WTC11 (cell line): ENCODE measurements around the gene CMKLR1. TPM values are rescaled to one million over a fixed set of nuclear protein-coding genes. Genes with fewer than 3 reads are reported as not detected.

Source experiments
- ATAC-seq: fragments of 200-7000 bp; cut with Tn5 transposase; 2 replicates; pipeline ENCODE4 v1.10.0; 2021; ENCODE audit warnings: mild to moderate bottlenecking, moderate library complexity
- CTCF ChIA-PET: fragments of 300-600 bp; sonication (Branson Sonifier 250); formaldehyde crosslinking; loops from one replicate; lab custom pipeline; 2021; ENCODE audit warnings: antibody characterized with exemption; lab: Charles Lee
- POLR2A ChIA-PET: fragments of 350-600 bp; sonication (Branson Sonifier 250); formaldehyde crosslinking; loops from one replicate; lab custom pipeline; 2021; ENCODE audit warnings: antibody characterized with exemption; lab: Charles Lee
- DNase-seq: peaks from one replicate; pipeline ENCODE4 v3.0.0; 2021; ENCODE audit warnings: low spot score
- H3K27ac Mint-ChIP-seq: 2 replicates; pipeline ENCODE4 v1.8.0; 2021; ENCODE audit warnings: mixed read lengths
- H3K27me3 Mint-ChIP-seq: 2 replicates; pipeline ENCODE4 v1.8.0; 2021; ENCODE audit warnings: low read depth, mild to moderate bottlenecking, moderate library complexity, mixed read lengths
- H3K36me3 Mint-ChIP-seq: 2 replicates; pipeline ENCODE4 v1.8.0; 2021; ENCODE audit warnings: mixed read lengths
- H3K4me1 Mint-ChIP-seq: 2 replicates; pipeline ENCODE4 v1.8.0; 2022; ENCODE audit warnings: mixed read lengths
- H3K4me3 Mint-ChIP-seq: 2 replicates; pipeline ENCODE4 v1.8.0; 2021; ENCODE audit warnings: mild to moderate bottlenecking, moderate library complexity, mixed read lengths
- H3K9me3 Mint-ChIP-seq: 2 replicates; pipeline ENCODE4 v1.8.0; 2021; ENCODE audit warnings: mixed read lengths
- ARID4B ChIP-seq: sonication (generic); formaldehyde crosslinking; IDR thresholded peaks from 2 replicates; pipeline ENCODE4 v1.8.0; 2023; ENCODE audit warnings: missing genetic modification reagents, mild to moderate bottlenecking, borderline replicate concordance
- ATF1 ChIP-seq: sonication (generic); formaldehyde crosslinking; IDR thresholded peaks from 2 replicates; pipeline ENCODE4 v1.8.1; 2023; ENCODE audit warnings: mild to moderate bottlenecking, moderate library complexity, missing genetic modification reagents
- ATF2 ChIP-seq: sonication (generic); formaldehyde crosslinking; IDR thresholded peaks from 2 replicates; pipeline ENCODE4 v1.8.1; 2022; ENCODE audit warnings: low read depth, missing genetic modification reagents, borderline replicate concordance
- CTCF ChIP-seq: fragments of 200-600 bp; IDR thresholded peaks from 2 replicates; pipeline ENCODE4 v1.8.0; 2022; ENCODE audit warnings: antibody characterized with exemption
- EMX1 ChIP-seq: fragments of 250-450 bp; sonication (Bioruptor Pico); IDR thresholded peaks from 2 replicates; pipeline ENCODE4 v1.8.0; 2021; ENCODE audit warnings: mild to moderate bottlenecking
- FOXJ3 ChIP-seq: sonication (generic); formaldehyde crosslinking; IDR thresholded peaks from 2 replicates; pipeline ENCODE4 v1.9.0; 2021; ENCODE audit warnings: missing genetic modification reagents, mild to moderate bottlenecking, borderline replicate concordance
- GTF2I ChIP-seq: fragments of 250-450 bp; sonication (Bioruptor Pico); conservative IDR thresholded peaks from 2 replicates; pipeline ENCODE4 v1.4.0; 2021; ENCODE audit warnings: mild to moderate bottlenecking
- HMGXB4 ChIP-seq: sonication (generic); formaldehyde crosslinking; IDR thresholded peaks from 2 replicates; pipeline ENCODE4 v1.8.1; 2023; ENCODE audit warnings: mild to moderate bottlenecking, moderate library complexity, missing genetic modification reagents
- JAZF1 ChIP-seq: fragments of 250-450 bp; sonication (Bioruptor Pico); IDR thresholded peaks from 2 replicates; pipeline ENCODE4 v1.9.0; 2021; ENCODE audit warnings: moderate library complexity, mild to moderate bottlenecking, inconsistent platforms
- MLX ChIP-seq: sonication (generic); formaldehyde crosslinking; IDR thresholded peaks from 2 replicates; pipeline ENCODE4 v1.8.1; 2023; ENCODE audit warnings: mild to moderate bottlenecking, missing genetic modification reagents, moderate library complexity
- MYBL2 ChIP-seq: sonication (generic); formaldehyde crosslinking; IDR thresholded peaks from 2 replicates; pipeline ENCODE4 v1.8.1; 2023; ENCODE audit warnings: mild to moderate bottlenecking, moderate library complexity, missing genetic modification reagents
- NR1H2 ChIP-seq: sonication (generic); formaldehyde crosslinking; IDR thresholded peaks from 2 replicates; pipeline ENCODE4 v1.9.0; 2021; ENCODE audit warnings: mild to moderate bottlenecking, moderate library complexity, missing genetic modification reagents
- PRRX2 ChIP-seq: fragments of 250-450 bp; sonication (Bioruptor Pico); IDR thresholded peaks from 2 replicates; pipeline ENCODE4 v1.8.0; 2021; ENCODE audit warnings: mild to moderate bottlenecking
- SMAD4 ChIP-seq: sonication (generic); formaldehyde crosslinking; IDR thresholded peaks from 2 replicates; pipeline ENCODE4 v1.8.0; 2022; ENCODE audit warnings: mild to moderate bottlenecking, missing genetic modification reagents
- SOX15 ChIP-seq: fragments of 250-450 bp; sonication (Bioruptor Pico); IDR thresholded peaks from 2 replicates; pipeline ENCODE4 v1.9.0; 2021; ENCODE audit warnings: mild to moderate bottlenecking
- ZNF281 ChIP-seq: sonication (generic); formaldehyde crosslinking; IDR thresholded peaks from 2 replicates; pipeline ENCODE4 v1.8.0; 2023; ENCODE audit warnings: mild to moderate bottlenecking, missing genetic modification reagents
- ZNF425 ChIP-seq: fragments of 250-450 bp; sonication (Bioruptor Pico); conservative IDR thresholded peaks from 2 replicates; pipeline ENCODE4 v1.9.0; 2021; ENCODE audit warnings: mild to moderate bottlenecking
- total RNA-seq: library from RNA; stranded (reverse); gene quantifications from 3 replicates; pipeline ENCODE4 v1.2.3, GENCODE V29; 2021

Gene CMKLR1
- total RNA-seq, 1 experiment from 2014 or later, result 1.6 TPM

GRCh38 chr12:108326254-108326750 is 12.8 kb downstream of the CMKLR1 start (continued):
- no peak for TF ChIP-seq CTCF
- no peak for TF ChIP-seq JAZF1 (CRISPR knock-in tag)
- TF ChIP-seq MLX (CRISPR knock-in tag), result no peak
- no peak for TF ChIP-seq NR1H2 (CRISPR knock-in tag)
- TF ChIP-seq SOX15, result no peak
- TF ChIP-seq EMX1 (CRISPR knock-in tag), result no peak
- no peak for TF ChIP-seq HMGXB4 (CRISPR knock-in tag)
- TF ChIP-seq SMAD4 (CRISPR knock-in tag), result no peak
- no peak for TF ChIP-seq MYBL2
- no peak for TF ChIP-seq ZNF281 (CRISPR knock-in tag)
- TF ChIP-seq GTF2I (CRISPR knock-in tag), result no peak
- no peak for TF ChIP-seq PRRX2 (CRISPR knock-in tag)
- TF ChIP-seq, all 79 proteins: peak for 0

- H3K27me3 Mint-ChIP-seq, result peaks cover under 1% of the 10 kb centered on the region; the same call in 1 of the 2 replicates
- DNase-seq (no peak), ATAC-seq (no peak)
- no peaks in the 10 kb centered on the region for H3K36me3 Mint-ChIP-seq
- ChIA-PET CTCF (no interaction called here), POLR2A (no interaction called here)
- H3K9me3 Mint-ChIP-seq, result peaks cover 8% of the 10 kb centered on the region
- H3K4me1 Mint-ChIP-seq, result peaks cover 14% of the 10 kb centered on the region
- TF ChIP-seq FOXJ3 (CRISPR knock-in tag) (no peak), ZNF425 (CRISPR knock-in tag) (no peak), ATF2 (CRISPR knock-in tag) (no peak), ARID4B (no peak), EMX1 (CRISPR knock-in tag) (no peak), ATF1 (no peak)
- H3K4me3 Mint-ChIP-seq, result no peak overlapping the region
- no peak overlapping the region for H3K27ac Mint-ChIP-seq
Observed at GRCh38 chr12:108325549-108325948, 13.6 kb downstream of the CMKLR1 start.
